Epithelial cell of proximal tubule (primary cell): Measurements from ENCODE around the gene SAMD4B. TPM values are rescaled to one million over a fixed set of nuclear protein-coding genes. Genes with fewer than 3 reads are reported as not detected.
A peak's percentile ranks its signal among the peaks of the same experiment; 100 is the strongest.

Source experiments
- DNase-seq: peaks from one replicate; pipeline ENCODE4 v3.0.0-alpha.2; 2011; ENCODE audit warnings: low read depth
- H3K4me3 ChIP-seq: 2 replicates; pipeline ENCODE4 v1.5.1; 2011; ENCODE audit warnings: low read depth, mild to moderate bottlenecking, low read length
- CTCF ChIP-seq: conservative IDR thresholded peaks from 2 replicates; pipeline ENCODE4 v1.5.1; 2012; ENCODE audit warnings: low read depth, mild to moderate bottlenecking, low read length
- total RNA-seq: library from RNA; depleted of rRNA; stranded (reverse); fragments of >200 nt; gene quantifications from 2 replicates; pipeline ENCODE4 v1.2.3, GENCODE V29; 2015

The SAMD4B gene
- total RNA-seq, 1 donor from 2014 or later = 65.6 TPM

DNA sequence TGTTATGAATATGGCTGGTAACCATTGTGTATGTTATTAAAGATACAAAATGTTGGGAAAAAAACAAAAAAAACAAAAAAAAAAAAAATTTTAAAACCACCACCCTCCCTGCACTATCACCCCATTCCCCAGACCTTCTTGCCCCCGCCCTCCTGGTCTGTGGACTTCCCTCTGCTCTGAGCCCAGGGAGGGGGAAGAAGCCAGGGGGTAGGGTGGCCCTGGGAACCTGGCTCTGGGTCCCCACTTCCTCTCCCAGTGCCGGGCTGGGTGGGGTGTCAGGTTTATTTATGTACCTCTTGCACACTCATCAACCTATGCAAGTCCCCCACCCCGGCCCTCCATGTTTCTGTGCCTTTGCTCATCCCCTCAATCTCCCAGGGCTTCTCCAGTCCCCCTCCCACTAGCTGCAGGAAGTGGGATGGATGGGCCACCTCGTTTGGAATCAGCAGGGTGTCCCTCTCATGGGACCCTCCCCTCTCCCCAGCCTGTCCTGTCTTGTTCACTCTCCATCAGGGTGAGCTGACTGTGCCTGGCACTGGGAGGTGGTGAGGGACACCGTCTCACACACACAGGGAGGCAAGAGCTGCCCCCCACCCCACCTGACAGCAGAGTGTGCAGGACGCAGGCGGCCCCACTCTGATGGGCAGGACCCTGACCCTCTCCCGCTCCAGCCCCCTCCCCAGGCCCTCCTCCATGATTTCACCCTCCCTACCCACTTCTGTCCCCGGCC, 42.8 kb downstream of the SAMD4B start:
- DNase-seq = no peak
- TF ChIP-seq CTCF = no peak
- no peak overlapping the region for H3K4me3 ChIP-seq

GRCh38 chr19:39385629-39386411, 43.6 kb downstream of the SAMD4B start:
- H3K4me3 ChIP-seq = no peak overlapping the region
- DNase-seq = no peak
- no peak for TF ChIP-seq CTCF

DNA sequence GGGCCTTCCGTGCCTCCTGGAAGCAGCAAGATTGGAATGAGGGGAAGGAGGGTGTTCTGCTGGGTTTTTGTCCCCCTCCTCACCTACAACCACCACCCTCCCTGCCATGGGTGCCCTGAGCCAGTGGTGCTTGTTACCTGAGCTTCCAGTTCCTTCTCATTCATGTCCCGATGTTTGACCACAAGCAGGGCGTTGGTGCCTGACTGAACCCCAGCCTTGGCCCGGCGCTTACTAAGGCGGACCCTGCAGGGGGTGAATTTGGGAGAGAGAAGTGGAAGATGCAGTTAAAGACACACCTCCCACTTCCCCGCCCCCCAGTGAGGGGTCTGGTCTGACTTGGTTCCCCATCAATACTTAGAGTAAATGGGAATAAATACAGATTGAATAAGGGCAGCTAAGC, 44.3 kb downstream of the SAMD4B start:
- no peak for TF ChIP-seq CTCF
- no peak overlapping the region for H3K4me3 ChIP-seq
- DNase-seq = no peak

DNA sequence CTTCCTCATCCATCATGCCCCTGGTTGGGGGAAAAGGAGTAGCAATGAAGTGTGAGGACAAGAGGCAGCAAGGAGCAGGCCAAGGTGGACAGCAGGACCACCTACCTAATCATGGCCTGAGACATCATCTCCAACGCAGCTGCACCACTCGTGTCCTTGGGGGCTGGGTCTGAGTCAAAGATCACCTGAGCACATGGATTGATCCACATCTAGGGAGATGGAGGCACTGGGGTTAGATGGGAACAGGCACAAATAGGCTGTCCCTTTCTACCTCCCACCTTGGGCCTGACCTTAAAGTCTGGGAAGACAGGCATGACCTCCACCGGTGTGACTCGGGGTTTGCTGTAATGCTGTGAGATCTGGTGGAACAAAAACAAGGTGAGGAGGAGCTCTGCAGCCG, 46.4 kb downstream of the SAMD4B start:
- DNase-seq = no peak
- no peak overlapping the region for H3K4me3 ChIP-seq
- TF ChIP-seq CTCF = no peak

DNA sequence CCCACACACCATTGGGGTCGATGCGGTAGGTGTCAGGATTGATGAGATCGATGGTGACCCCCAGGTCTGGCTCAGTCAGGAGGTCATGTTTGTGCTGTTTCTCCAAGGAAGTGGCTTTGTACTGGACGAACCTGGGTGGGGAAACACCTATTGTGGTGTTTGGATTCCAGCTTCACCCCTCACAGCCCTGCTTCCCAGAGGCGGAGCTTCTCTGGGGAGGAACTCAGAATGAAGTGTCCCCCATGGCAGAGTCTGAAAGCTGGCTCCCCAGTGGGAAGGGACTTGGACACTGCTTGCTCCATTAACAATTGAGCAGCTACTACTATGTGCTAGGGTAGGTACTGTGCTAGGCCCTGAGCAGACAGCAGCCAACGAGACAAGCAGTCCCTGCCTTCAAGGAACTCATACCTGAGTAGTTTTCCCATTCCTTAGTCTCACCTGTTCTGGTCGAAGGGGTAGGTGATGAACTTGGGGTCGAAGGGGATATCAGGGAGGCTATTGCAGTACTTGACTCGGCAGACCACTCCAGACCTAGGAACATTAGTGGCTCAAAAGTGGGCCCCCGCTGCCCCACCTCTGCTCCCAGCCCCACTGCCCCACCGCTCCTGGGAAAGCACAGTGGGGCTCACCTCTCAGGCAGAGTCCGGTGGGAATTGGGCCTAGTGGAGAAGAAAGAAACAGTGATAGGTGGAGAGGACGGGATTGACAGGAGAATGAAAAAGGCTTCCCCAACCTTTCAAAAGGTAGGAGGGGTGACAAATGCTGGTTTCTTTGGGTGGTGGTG, 47.6 kb downstream of the SAMD4B start:
- TF ChIP-seq CTCF = no peak
- DNase-seq = no peak
- peak overlapping the region; percentile 87 for H3K4me3 ChIP-seq

- no peak for DNase-seq
- H3K4me3 ChIP-seq = peak overlapping the region; percentile 87
- TF ChIP-seq CTCF = no peak
Measured at GRCh38 chr19:39390451-39390750, 48.2 kb downstream of the SAMD4B start.
